Testis (tissue), 3 donors: ENCODE results near the gene UPF1. TPM values are rescaled to one million over a fixed set of nuclear protein-coding genes. Genes with fewer than 3 reads are reported as not detected.
"Not testable (repeated sequence)": the region's sequence is repeated elsewhere in the genome, so short reads cannot be mapped to it uniquely, and the experiment has no call there.

ENCODE experiments used
- DNase-seq: peaks from one replicate; pipeline ENCODE4 v3.0.0-alpha.2; 2019
- H3K27ac ChIP-seq, 2 donors: fragments of 200-600 bp; sonication (generic); one replicate each; pipeline ENCODE4 v1.5.1; 2019
- H3K27me3 ChIP-seq: fragments of 200-600 bp; sonication (generic); one replicate; pipeline ENCODE4 v1.5.1; 2019
- H3K36me3 ChIP-seq: fragments of 200-600 bp; sonication (generic); one replicate; pipeline ENCODE4 v1.5.1; 2017; ENCODE audit warnings: low read depth; ENCODE audit errors: missing control alignments
- H3K4me1 ChIP-seq: fragments of 200-600 bp; sonication (generic); one replicate; pipeline ENCODE4 v1.5.1; 2019
- H3K4me3 ChIP-seq, 2 donors: fragments of 200-600 bp; sonication (generic); one replicate each; pipeline ENCODE4 v1.5.1; 2017 to 2019
- H3K9me3 ChIP-seq: fragments of 200-600 bp; sonication (generic); one replicate; pipeline ENCODE4 v1.5.1; 2017
- POLR2A ChIP-seq: fragments of 450-650 bp; IDR thresholded peaks from one replicate; pipeline ENCODE4 v1.6.1; 2017; ENCODE audit warnings: antibody characterized with exemption, mild to moderate bottlenecking, moderate library complexity
- WGBS, 2 donors: methylation state at CpG; one replicate each; pipeline ENCODE4 v1.1.5; 2018; 5-methylcytosine and 5-hydroxymethylcytosine counted together
- intact Hi-C: fragments of 100-400 bp; cut with DNase I; formaldehyde crosslinking; loops from one replicate; pipeline ENCODE4 v1.15.1; 2023; ENCODE audit warnings: low total_unique reads
- polyA plus RNA-seq: library from polyadenylated mRNA; stranded (reverse); fragments of 350-450 nt; fragmentation: Illumina TruSeq; extraction: RNeasy Lipid Tissue Mini Kit (QIAGEN cat#74804); gene quantifications from one replicate; pipeline ENCODE4 v1.2.3, GENCODE V29; 2014; ENCODE audit warnings: low read depth, low replicate concordance; ENCODE audit not compliant: insufficient read depth
- total RNA-seq, 2 donors: library from RNA; depleted of rRNA; stranded (reverse); fragments of >200 nt; gene quantifications; one replicate each; pipeline ENCODE4 v1.2.3, GENCODE V29; 2016
- TF ChIP-seq, protein P1 (sequence below), 3 experiments: fragments of 450-650 bp in 2 of 3; fragments of 200-600 bp in 1 of 3; sonication (generic) in 1 of 3; IDR thresholded peaks; one replicate each; pipeline ENCODE4 v1.5.1; 2016 to 2019; ENCODE audit warnings: antibody characterized with exemption in 3 of 3, mild to moderate bottlenecking in 2 of 3, moderate library complexity in 1 of 3

UPF1 gene
- total and polyA plus RNA-seq, 3 donors from 2014 or later = 99.0 to 188 (median 176) TPM

DNA sequence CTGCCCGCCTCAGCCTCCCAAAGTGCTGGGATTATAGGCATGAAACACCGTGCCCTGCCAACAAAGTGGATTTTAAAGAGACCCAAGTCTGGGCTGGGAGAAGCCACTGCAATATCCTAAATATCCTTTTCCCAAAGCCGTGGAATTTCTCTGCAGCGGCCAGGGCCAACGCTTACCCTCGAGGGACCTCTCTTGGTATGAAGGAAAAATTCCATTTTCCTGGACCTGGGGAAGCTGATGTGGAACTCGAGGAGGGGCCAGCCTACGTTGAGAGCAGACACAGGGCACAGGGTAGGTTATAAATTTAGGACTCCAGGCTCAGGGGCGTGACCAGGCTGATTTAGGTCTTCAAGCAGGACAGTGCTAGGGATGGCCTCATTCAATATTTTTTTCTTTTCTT, 17.7 kb upstream of the UPF1 start:
- intact Hi-C loops = no loop called here

DNA sequence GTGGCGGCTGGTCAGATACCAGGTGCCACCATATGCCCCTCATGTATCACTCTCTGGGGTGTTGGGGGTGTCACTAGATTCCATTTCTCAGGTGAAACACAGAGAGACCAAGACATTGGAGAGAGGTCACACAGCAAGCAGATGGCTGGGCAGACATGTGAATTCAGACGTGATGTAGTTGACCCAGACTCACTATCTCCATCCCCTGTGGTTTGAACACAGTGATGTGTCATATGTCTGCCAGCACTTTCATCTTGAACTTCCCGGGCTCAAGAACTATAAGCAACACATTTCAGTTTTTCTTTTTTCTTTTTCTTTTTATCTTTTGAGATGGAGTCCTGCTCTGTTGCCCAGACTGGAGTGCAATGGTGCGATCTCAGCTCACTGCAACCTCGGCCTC, 16.1 kb upstream of the UPF1 start:
- Histone ChIP-seq H3K36me3 (no peaks in the 10 kb centered on the region), H3K27ac (no peak overlapping the region), H3K4me1 (no peaks in the 10 kb centered on the region), H3K4me3 (no peak overlapping the region), H3K9me3 (no peaks in the 10 kb centered on the region), H3K27me3 (no peaks in the 10 kb centered on the region)
- WGBS, 2 donors = 85 to 92% methylated on average over 5 of the region's 5 CpGs
- DNase-seq = no peak
- TF ChIP-seq POLR2A = no peak
- TF ChIP-seq, protein P1, sequence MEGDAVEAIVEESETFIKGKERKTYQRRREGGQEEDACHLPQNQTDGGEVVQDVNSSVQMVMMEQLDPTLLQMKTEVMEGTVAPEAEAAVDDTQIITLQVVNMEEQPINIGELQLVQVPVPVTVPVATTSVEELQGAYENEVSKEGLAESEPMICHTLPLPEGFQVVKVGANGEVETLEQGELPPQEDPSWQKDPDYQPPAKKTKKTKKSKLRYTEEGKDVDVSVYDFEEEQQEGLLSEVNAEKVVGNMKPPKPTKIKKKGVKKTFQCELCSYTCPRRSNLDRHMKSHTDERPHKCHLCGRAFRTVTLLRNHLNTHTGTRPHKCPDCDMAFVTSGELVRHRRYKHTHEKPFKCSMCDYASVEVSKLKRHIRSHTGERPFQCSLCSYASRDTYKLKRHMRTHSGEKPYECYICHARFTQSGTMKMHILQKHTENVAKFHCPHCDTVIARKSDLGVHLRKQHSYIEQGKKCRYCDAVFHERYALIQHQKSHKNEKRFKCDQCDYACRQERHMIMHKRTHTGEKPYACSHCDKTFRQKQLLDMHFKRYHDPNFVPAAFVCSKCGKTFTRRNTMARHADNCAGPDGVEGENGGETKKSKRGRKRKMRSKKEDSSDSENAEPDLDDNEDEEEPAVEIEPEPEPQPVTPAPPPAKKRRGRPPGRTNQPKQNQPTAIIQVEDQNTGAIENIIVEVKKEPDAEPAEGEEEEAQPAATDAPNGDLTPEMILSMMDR (IDR thresholded peaks at IDR 0.05) = no peak
- intact Hi-C loops = no loop called here

More for the DNA sequence above, 17.7 kb upstream of the UPF1 start:
- 37 to 38% methylated on average over 9 of the region's 9 CpGs for WGBS, 2 donors
- Histone ChIP-seq H3K36me3 (no peaks in the 10 kb centered on the region), H3K9me3 (no peaks in the 10 kb centered on the region), H3K4me3 (no peak overlapping the region), H3K27ac (no peak overlapping the region), H3K27me3 (no peaks in the 10 kb centered on the region), H3K4me1 (no peaks in the 10 kb centered on the region)
- TF ChIP-seq POLR2A = no peak
- TF ChIP-seq, protein P1 (IDR thresholded peaks at IDR 0.05) = no peak
- DNase-seq = peak; percentile 63

DNA sequence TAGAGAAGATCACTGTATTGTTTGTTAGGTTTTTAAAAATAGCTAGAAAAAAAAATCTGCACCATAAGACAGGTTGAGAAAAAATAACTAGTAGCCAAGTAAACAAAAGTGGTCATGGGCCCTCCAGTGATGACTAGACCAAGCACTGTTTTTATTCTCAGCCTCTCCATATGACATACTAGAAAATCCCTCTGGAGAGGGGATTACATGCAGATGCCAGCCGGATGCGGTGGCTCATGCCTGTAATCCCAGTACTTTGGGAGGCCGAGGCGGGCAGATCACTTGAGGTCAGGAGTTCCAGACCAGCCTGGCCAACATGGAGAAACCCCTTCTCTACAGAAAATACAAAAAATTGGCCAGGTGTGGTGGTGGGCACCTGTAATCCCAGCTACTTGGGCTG, 15.1 kb upstream of the UPF1 start:
- WGBS, 2 donors = 95 to 100% methylated on average over 4 of the region's 4 CpGs
- H3K27ac ChIP-seq, H3K4me1 ChIP-seq, DNase-seq, intact Hi-C loops, H3K4me3 ChIP-seq, H3K27me3 ChIP-seq, H3K36me3 ChIP-seq, H3K9me3 ChIP-seq: not testable (repeated sequence)

DNA sequence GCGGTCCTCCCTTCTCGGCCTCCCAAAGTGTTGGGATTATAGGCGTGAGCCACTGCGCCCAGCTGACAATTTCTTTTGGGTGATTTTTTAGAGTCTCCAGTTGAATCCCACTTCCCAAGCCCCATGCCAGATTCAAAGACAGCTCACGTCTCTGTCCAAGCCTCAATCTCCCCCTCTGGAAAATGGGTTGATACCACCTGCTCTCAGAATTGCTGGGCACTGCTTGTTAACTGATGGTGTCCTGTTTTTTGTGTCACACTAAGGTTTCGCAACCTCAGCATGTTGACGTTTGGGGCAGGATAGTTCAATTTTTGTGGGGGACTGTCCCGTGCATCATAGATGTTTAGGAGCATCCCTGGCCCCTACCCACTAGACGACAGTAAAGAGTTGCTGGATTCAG, 14.2 kb upstream of the UPF1 start:
- Histone ChIP-seq H3K27ac (no peak overlapping the region), H3K36me3 (no peaks in the 10 kb centered on the region), H3K4me1 (no peaks in the 10 kb centered on the region), H3K4me3 (no peak overlapping the region), H3K9me3 (no peaks in the 10 kb centered on the region), H3K27me3 (no peaks in the 10 kb centered on the region)
- 89 to 91% methylated on average over 9 of the region's 9 CpGs for WGBS, 2 donors
- DNase-seq = no peak
- TF ChIP-seq, protein P1 (IDR thresholded peaks at IDR 0.05) = no peak
- TF ChIP-seq POLR2A = no peak
- intact Hi-C loops = no loop called here

DNA sequence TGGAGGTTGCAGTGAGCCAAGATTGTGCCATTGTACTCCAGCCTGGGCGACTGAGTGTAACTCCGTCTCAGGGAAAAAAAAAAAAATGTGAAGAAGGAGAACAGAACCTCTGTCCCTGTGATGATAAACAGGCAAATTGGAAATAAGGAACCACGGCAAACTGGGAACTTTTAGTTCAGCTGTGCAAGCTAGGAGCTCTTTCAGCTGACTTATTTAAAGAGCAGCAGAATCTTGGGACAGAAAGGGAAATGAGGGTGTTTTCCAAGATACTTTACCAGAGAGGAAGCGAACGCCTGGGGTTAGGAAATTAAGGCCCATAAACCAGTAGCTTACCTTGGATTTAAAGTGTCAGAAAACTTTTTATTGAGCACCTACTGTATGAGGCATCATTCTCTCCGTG, 3.0 kb upstream of the UPF1 start:
- Histone ChIP-seq H3K9me3 (no peaks in the 10 kb centered on the region), H3K27me3 (no peaks in the 10 kb centered on the region), H3K4me1 (peaks cover 9% of the 10 kb centered on the region), H3K27ac (no peak overlapping the region), H3K4me3 (no peak overlapping the region), H3K36me3 (no peaks in the 10 kb centered on the region)
- 49 to 57% methylated on average over 6 of the region's 6 CpGs for WGBS, 2 donors
- no peak for DNase-seq
- intact Hi-C loops = no loop called here
- TF ChIP-seq POLR2A = no peak
- TF ChIP-seq, protein P1 (IDR thresholded peaks at IDR 0.05) = no peak
